Stomach (tissue), 4 donors: ENCODE results near the gene CAAP1.

Source experiments
- CTCF ChIP-seq, 7 experiments: fragments of 450-650 bp in 4 of 7; fragments of 200-600 bp in 3 of 7; sonication (generic) in 3 of 7; IDR thresholded peaks; one replicate each; pipeline ENCODE4 v1.5.1; 2016 to 2019; ENCODE audit warnings: antibody characterized with exemption in 7 of 7, control low read depth in 2 of 7, mild to moderate bottlenecking in 1 of 7
- POLR2A ChIP-seq, 4 donors: fragments of 450-650 bp; IDR thresholded peaks; one replicate each; pipeline ENCODE4 v1.6.1; 2016; ENCODE audit warnings: antibody characterized with exemption in 4 of 4, control low read depth in 2 of 4, mild to moderate bottlenecking in 1 of 4, moderate library complexity in 1 of 4

DNA sequence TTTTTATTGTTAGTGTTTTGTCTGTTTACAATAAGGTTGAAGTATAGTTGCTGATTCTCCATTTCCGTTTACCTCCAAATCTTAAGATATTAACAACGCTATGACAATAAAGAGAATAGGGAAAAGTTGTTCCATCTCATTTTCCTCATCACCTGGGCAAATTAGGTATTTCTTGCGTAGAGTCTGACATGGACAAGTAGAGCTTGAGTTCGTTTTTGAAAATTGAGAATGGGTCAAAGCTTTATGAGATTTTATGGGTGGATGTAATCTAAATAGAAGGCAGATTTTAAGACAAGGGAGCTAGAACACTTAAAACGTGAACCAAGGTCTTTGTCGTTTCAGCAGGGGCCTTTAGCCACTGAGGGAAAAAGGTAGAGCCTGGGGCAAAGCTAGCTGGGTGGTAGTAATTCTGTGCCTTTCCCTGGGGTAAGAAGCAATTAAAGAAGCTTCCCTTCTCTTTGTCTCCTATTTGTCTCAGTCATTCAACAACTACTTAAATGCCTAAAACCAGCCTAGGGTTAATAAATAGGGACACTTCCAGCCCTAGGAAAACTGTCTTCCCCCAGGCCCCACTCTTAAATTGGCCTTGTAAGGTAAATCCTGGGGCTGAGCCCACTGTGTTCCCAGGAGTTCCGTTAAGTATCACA lies 551 bp upstream of the CAAP1 start:
- TF ChIP-seq CTCF (IDR thresholded peaks at IDR 0.05) (no peak), POLR2A (IDR thresholded peaks at IDR 0.05) (no peak)
